KMS-11 (cell line): Measurements from ENCODE around the gene KMT2B.

Experiments
- H2AFZ ChIP-seq: fragments of 200-600 bp; sonication (generic); 2 replicates; pipeline ENCODE4 v1.6.1; 2016; ENCODE audit warnings: antibody characterized with exemption, mixed run types, low read depth
- H3K27ac ChIP-seq: fragments of 200-600 bp; sonication (generic); 2 replicates; pipeline ENCODE4 v1.6.1; 2016; ENCODE audit warnings: mild to moderate bottlenecking, mixed run types
- H3K27me3 ChIP-seq: fragments of 200-600 bp; sonication (generic); 2 replicates; pipeline ENCODE4 v1.6.1; 2017; ENCODE audit warnings: mild to moderate bottlenecking, low read depth, mixed run types, moderate library complexity; ENCODE audit not compliant: insufficient read depth
- H3K36me3 ChIP-seq: fragments of 200-600 bp; sonication (generic); 2 replicates; pipeline ENCODE4 v1.6.1; 2017; ENCODE audit warnings: mild to moderate bottlenecking, mixed run types; ENCODE audit not compliant: insufficient read depth
- H3K4me1 ChIP-seq: fragments of 200-600 bp; sonication (generic); 2 replicates; pipeline ENCODE4 v1.6.1; 2016; ENCODE audit warnings: mild to moderate bottlenecking, low read depth, mixed run types; ENCODE audit not compliant: poor library complexity, severe bottlenecking
- H3K4me2 ChIP-seq: fragments of 200-600 bp; sonication (generic); 2 replicates; pipeline ENCODE4 v1.7.0; 2016; ENCODE audit warnings: mild to moderate bottlenecking, mixed run types
- H3K4me3 ChIP-seq: fragments of 200-600 bp; sonication (generic); IDR thresholded peaks from 2 replicates; pipeline ENCODE4 v1.6.1; 2017; ENCODE audit warnings: low read depth, low read length, mixed read lengths; ENCODE audit not compliant: insufficient read depth
- H3K79me2 ChIP-seq: fragments of 200-600 bp; sonication (generic); 2 replicates; pipeline ENCODE4 v1.6.1; 2016; ENCODE audit warnings: low read depth, mixed run types; ENCODE audit not compliant: insufficient read depth
- H3K9ac ChIP-seq: fragments of 200-600 bp; sonication (generic); 2 replicates; pipeline ENCODE4 v1.6.1; 2016; ENCODE audit warnings: mild to moderate bottlenecking, mixed run types
- H4K20me1 ChIP-seq: fragments of 200-600 bp; sonication (generic); 2 replicates; pipeline ENCODE4 v1.6.1; 2016; ENCODE audit warnings: mild to moderate bottlenecking, mixed run types; ENCODE audit not compliant: insufficient read depth
- CTCF ChIP-seq: fragments of 200-600 bp; sonication (generic); conservative IDR thresholded peaks from 2 replicates; pipeline ENCODE4 v1.6.1; 2017; ENCODE audit warnings: low read depth, mild to moderate bottlenecking, antibody characterized with exemption, low read length, moderate library complexity, mixed read lengths

The KMT2B gene

GRCh38 chr19:35759697-35760096, 41.9 kb downstream of the KMT2B start:
- Histone ChIP-seq H4K20me1 (no peaks in the 10 kb centered on the region), H3K9ac (no peak overlapping the region)

GRCh38 chr19:35760711-35761349, 43.0 kb downstream of the KMT2B start:
- Histone ChIP-seq H3K4me2 (no peak overlapping the region), H3K9ac (no peak overlapping the region), H3K79me2 (peaks cover 12% of the 10 kb centered on the region; the same call in 1 of the 2 replicates), H3K27me3 (no peaks in the 10 kb centered on the region), H2AFZ (no peak overlapping the region), H3K27ac (no peak overlapping the region), H3K36me3 (no peaks in the 10 kb centered on the region), H3K4me3 (no peak overlapping the region), H4K20me1 (no peaks in the 10 kb centered on the region), H3K4me1 (peaks cover 16% of the 10 kb centered on the region)
- no peak for TF ChIP-seq CTCF

More at GRCh38 chr19:35759697-35760096, 41.9 kb downstream of the KMT2B start:
- H3K4me1 ChIP-seq = peaks cover 16% of the 10 kb centered on the region
- H3K4me3 ChIP-seq = no peak overlapping the region
- TF ChIP-seq CTCF = no peak
- no peaks in the 10 kb centered on the region for H3K36me3 ChIP-seq
- H3K27ac ChIP-seq = no peak overlapping the region
- no peak overlapping the region for H2AFZ ChIP-seq
- H3K4me2 ChIP-seq = no peak overlapping the region
- peaks cover 12% of the 10 kb centered on the region; the same call in 1 of the 2 replicates for H3K79me2 ChIP-seq
- no peaks in the 10 kb centered on the region for H3K27me3 ChIP-seq

GRCh38 chr19:35764432-35765315, 46.9 kb downstream of the KMT2B start:
- Histone ChIP-seq H3K4me2 (no peak overlapping the region), H3K36me3 (no peaks in the 10 kb centered on the region)

GRCh38 chr19:35766571-35767104, 48.8 kb downstream of the KMT2B start:
- H3K9ac ChIP-seq = no peak overlapping the region
- no peak overlapping the region for H3K27ac ChIP-seq
- no peak overlapping the region for H3K4me3 ChIP-seq
- H2AFZ ChIP-seq = no peak overlapping the region
- H3K36me3 ChIP-seq = no peaks in the 10 kb centered on the region
- no peaks in the 10 kb centered on the region for H3K27me3 ChIP-seq
- no peak overlapping the region for H3K4me2 ChIP-seq
- H3K79me2 ChIP-seq = no peaks in the 10 kb centered on the region
- H4K20me1 ChIP-seq = no peaks in the 10 kb centered on the region
- no peak for TF ChIP-seq CTCF
- no peaks in the 10 kb centered on the region for H3K4me1 ChIP-seq

More at GRCh38 chr19:35764432-35765315, 46.9 kb downstream of the KMT2B start:
- Histone ChIP-seq H3K27me3 (no peaks in the 10 kb centered on the region), H2AFZ (no peak overlapping the region), H3K4me3 (no peak overlapping the region), H3K4me1 (no peaks in the 10 kb centered on the region), H3K79me2 (no peaks in the 10 kb centered on the region), H3K27ac (no peak overlapping the region), H3K9ac (no peak overlapping the region), H4K20me1 (no peaks in the 10 kb centered on the region)
- no peak for TF ChIP-seq CTCF
